SK-N-SH (cell line): ENCODE measurements around the gene CAMSAP1. TPM values are rescaled to one million over a fixed set of nuclear protein-coding genes. Genes with fewer than 3 reads are reported as not detected.

Experiments used
- CTCF ChIA-PET: fragments of 300-600, 350-600 bp; formaldehyde crosslinking; extraction: SDS; loops from one replicate; lab custom pipeline; 2021; lab: Yijun Ruan, JAX
- POLR2A ChIA-PET: fragments of 350-600 bp; sonication (Branson Sonifier 250); formaldehyde crosslinking; extraction: SDS; loops from one replicate; lab custom pipeline; 2020; ENCODE audit warnings: antibody characterized with exemption, inconsistent platforms; lab: Yijun Ruan, JAX
- DNase-seq: peaks from one replicate; pipeline ENCODE4 v3.0.0; 2012
- H2AFZ ChIP-seq: fragments of 200-600 bp; sonication (generic); 2 replicates; pipeline ENCODE4 v1.8.1; 2016; ENCODE audit warnings: antibody characterized with exemption, mild to moderate bottlenecking, low read depth
- H3F3A ChIP-seq: fragments of 200-600 bp; sonication (generic); replicated peaks from 2 replicates; pipeline ENCODE3; 2016; ENCODE audit warnings: antibody characterized with exemption, mild to moderate bottlenecking; ENCODE audit not compliant: insufficient read depth
- H3K27ac ChIP-seq, 2 experiments: fragments of 200-500 bp in 1 of 2; fragments of 200-600 bp in 1 of 2; sonication (Bioruptor generic) in 1 of 2; sonication (generic), shearing (Covaris generic) in 1 of 2; 2 replicates each; pipeline versions ENCODE4 v1.5.1 to v1.6.1; 2014 to 2016; ENCODE audit warnings: low read depth in 2 of 2, inconsistent platforms in 1 of 2, low read length in 1 of 2, mild to moderate bottlenecking in 1 of 2, mixed read lengths in 1 of 2
- H3K27me3 ChIP-seq: fragments of 200-600 bp; sonication (generic), shearing (Covaris generic); 2 replicates; pipeline ENCODE4 v1.6.1; 2016; ENCODE audit warnings: mixed run types; ENCODE audit not compliant: insufficient read depth
- H3K36me3 ChIP-seq, 2 experiments: fragments of 200-500 bp in 1 of 2; fragments of 200-600 bp in 1 of 2; sonication (Bioruptor generic) in 1 of 2; sonication (generic) in 1 of 2; replicated peaks in 1 of 2; 2 replicates each; pipeline versions ENCODE3 to v1.5.1; 2014 to 2016; ENCODE audit warnings: low read length in 1 of 2, mild to moderate bottlenecking in 1 of 2; ENCODE audit not compliant: insufficient read depth in 2 of 2, control insufficient read depth in 1 of 2
- H3K4me1 ChIP-seq, 2 experiments: fragments of 200-500 bp in 1 of 2; fragments of 200-600 bp in 1 of 2; sonication (Bioruptor generic) in 1 of 2; sonication (generic), shearing (Covaris generic) in 1 of 2; 2 replicates each; pipeline versions ENCODE4 v1.5.1 to v1.6.1; 2014 to 2016; ENCODE audit warnings: low read depth in 1 of 2, low read length in 1 of 2, mixed run types in 1 of 2; ENCODE audit not compliant: insufficient read depth in 2 of 2, control insufficient read depth in 1 of 2
- H3K4me2 ChIP-seq: fragments of 200-600 bp; sonication (generic), shearing (Covaris generic); 2 replicates; pipeline ENCODE4 v1.6.1; 2017; ENCODE audit warnings: mixed run types
- H3K4me3 ChIP-seq, 2 experiments: fragments of 200-500 bp in 1 of 2; fragments of 200-600 bp in 1 of 2; sonication (Bioruptor generic) in 1 of 2; sonication (generic), shearing (Covaris generic) in 1 of 2; 2 replicates each; pipeline versions ENCODE4 v1.5.1 to v1.8.1; 2014 to 2016; ENCODE audit warnings: low read depth in 2 of 2, inconsistent platforms in 1 of 2, low read length in 1 of 2, mild to moderate bottlenecking in 1 of 2, mixed read lengths in 1 of 2, moderate library complexity in 1 of 2
- H3K79me2 ChIP-seq: fragments of 200-600 bp; sonication (generic); 2 replicates; pipeline ENCODE4 v1.8.1; 2017; ENCODE audit warnings: mild to moderate bottlenecking; ENCODE audit not compliant: insufficient read depth
- H3K9ac ChIP-seq: fragments of 200-600 bp; sonication (generic); 2 replicates; pipeline ENCODE4 v1.6.1; 2017; ENCODE audit warnings: mixed run types
- H3K9me2 ChIP-seq: fragments of 200-600 bp; sonication (generic); 2 replicates; pipeline ENCODE4 v1.6.1; 2017; ENCODE audit warnings: mixed run types
- H3K9me3 ChIP-seq: fragments of 200-600 bp; sonication (generic); 2 replicates; pipeline ENCODE4 v1.6.1; 2017; ENCODE audit warnings: mixed run types, mild to moderate bottlenecking, moderate library complexity
- H4K20me1 ChIP-seq: fragments of 200-600 bp; sonication (generic); 2 replicates; pipeline ENCODE4 v1.6.1; 2017; ENCODE audit warnings: mild to moderate bottlenecking, mixed run types; ENCODE audit not compliant: insufficient read depth
- CHD2 ChIP-seq: fragments of 150-350 bp; IDR thresholded peaks from 2 replicates; pipeline ENCODE4 v1.6.1; 2018; ENCODE audit warnings: low read length; ENCODE audit not compliant: partially characterized antibody
- CTCF ChIP-seq: fragments of 200-600 bp; sonication (generic); IDR thresholded peaks from 2 replicates; pipeline ENCODE4 v1.6.1; 2017; ENCODE audit warnings: antibody characterized with exemption, mild to moderate bottlenecking, moderate library complexity
- ELF1 ChIP-seq: IDR thresholded peaks from 2 replicates; pipeline ENCODE4 v1.4.0; 2012
- EP300 ChIP-seq, 2 experiments: IDR thresholded peaks; 2 replicates each; pipeline versions ENCODE4 v1.4.0 to v1.6.1; 2012; ENCODE audit warnings: borderline replicate concordance in 1 of 2, low read depth in 1 of 2, low read length in 1 of 2
- FOXJ3 ChIP-seq: sonication (generic); formaldehyde crosslinking; IDR thresholded peaks from 2 replicates; pipeline ENCODE4 v1.5.1; 2020; ENCODE audit warnings: mild to moderate bottlenecking, missing genetic modification reagents
- FOXM1 ChIP-seq: IDR thresholded peaks from 2 replicates; pipeline ENCODE4 v1.4.0; 2012; ENCODE audit warnings: low read depth, mild to moderate bottlenecking
- GATA2 ChIP-seq: sonication (generic); formaldehyde crosslinking; IDR thresholded peaks from 2 replicates; pipeline ENCODE4 v1.5.0; 2020; ENCODE audit warnings: mild to moderate bottlenecking, missing genetic modification reagents
- IRF3 ChIP-seq: fragments of 150-350 bp; IDR thresholded peaks from 2 replicates; pipeline ENCODE4 v1.6.1; 2016; ENCODE audit warnings: mild to moderate bottlenecking, low read depth, low read length
- JUND ChIP-seq: IDR thresholded peaks from 2 replicates; pipeline ENCODE4 v1.4.0; 2012
- MAX ChIP-seq: IDR thresholded peaks from 2 replicates; pipeline ENCODE4 v1.4.0; 2012; ENCODE audit warnings: low read depth
- MEF2A ChIP-seq: IDR thresholded peaks from 2 replicates; pipeline ENCODE4 v1.4.0; 2012; ENCODE audit warnings: low read depth, borderline replicate concordance
- MXI1 ChIP-seq: IDR thresholded peaks from 2 replicates; pipeline ENCODE4 v1.6.1; 2012; ENCODE audit warnings: mild to moderate bottlenecking, low read depth, low read length, improper control_type of control experiment
- NFIC ChIP-seq: IDR thresholded peaks from 2 replicates; pipeline ENCODE4 v1.4.0; 2012; ENCODE audit warnings: borderline replicate concordance
- NRF1 ChIP-seq: IDR thresholded peaks from 2 replicates; pipeline ENCODE4 v1.6.1; 2012; ENCODE audit warnings: low read depth, mild to moderate bottlenecking, low read length
- POLR2AphosphoS5 ChIP-seq: IDR thresholded peaks from 2 replicates; pipeline ENCODE4 v1.6.1; 2012; ENCODE audit warnings: low read depth, low read length
- RAD21 ChIP-seq: IDR thresholded peaks from 2 replicates; pipeline ENCODE4 v1.6.1; 2012; ENCODE audit warnings: mild to moderate bottlenecking, low read length
- RCOR1 ChIP-seq: fragments of 150-350 bp; IDR thresholded peaks from 2 replicates; pipeline ENCODE4 v1.6.1; 2017; ENCODE audit warnings: antibody characterized with exemption, low read length
- RXRA ChIP-seq: IDR thresholded peaks from 2 replicates; pipeline ENCODE4 v1.4.0; 2012; ENCODE audit warnings: low read depth, mild to moderate bottlenecking, borderline replicate concordance
- SIN3A ChIP-seq: IDR thresholded peaks from 2 replicates; pipeline ENCODE4 v1.6.1; 2012; ENCODE audit warnings: low read depth, mild to moderate bottlenecking, low read length, moderate library complexity, borderline replicate concordance
- SMC3 ChIP-seq: IDR thresholded peaks from 2 replicates; pipeline ENCODE4 v1.6.1; 2012; ENCODE audit warnings: low read depth, low read length, improper control_type of control experiment
- TCF12 ChIP-seq: IDR thresholded peaks from 2 replicates; pipeline ENCODE4 v1.4.0; 2012
- TEAD4 ChIP-seq: IDR thresholded peaks from 2 replicates; pipeline ENCODE4 v1.4.0; 2012; ENCODE audit warnings: mild to moderate bottlenecking, borderline replicate concordance; ENCODE audit not compliant: insufficient read depth
- YY1 ChIP-seq: IDR thresholded peaks from 2 replicates; pipeline ENCODE4 v1.4.0; 2012; ENCODE audit warnings: low read depth, mild to moderate bottlenecking
- WGBS: methylation state at CpG from one replicate; pipeline ENCODE4 v1.1.6; 2017; ENCODE audit warnings: low lambda C conversion rate; 5-methylcytosine and 5-hydroxymethylcytosine counted together
- polyA plus RNA-seq, 3 experiments: library from polyadenylated mRNA; depleted of rRNA; stranded (reverse); fragments of >200 nt; gene quantifications; 2 replicates each; pipeline ENCODE4 v1.2.3, GENCODE V29; 2012

Gene CAMSAP1
- polyA plus RNA-seq, 1 of the 3 experiments (the other 2 are of a cell fraction) = 8.9 TPM

- no peaks in the 10 kb centered on the region for H3F3A ChIP-seq
- no peaks in the 10 kb centered on the region for H3K9me2 ChIP-seq
- ChIA-PET CTCF (interaction anchor here (1.9 kb wide), 1 partner anchor 37 kb away, joined by 5 read pairs; no protein-coding TSS in a partner anchor), POLR2A (no interaction called here)
- no peak overlapping the region for H2AFZ ChIP-seq
- H3K36me3 ChIP-seq = peaks cover 30 to 32% of the 10 kb centered on the region in 2 experiments
- no peak overlapping the region for H3K4me2 ChIP-seq
- peaks cover 14% of the 10 kb centered on the region; the same call in 1 of the 2 replicates for H4K20me1 ChIP-seq
- no peaks in the 10 kb centered on the region for H3K27me3 ChIP-seq
- no peaks in the 10 kb centered on the region for H3K4me1 ChIP-seq
- peaks cover 56% of the 10 kb centered on the region for H3K79me2 ChIP-seq
- TF ChIP-seq ELF1 = no peak
- TF ChIP-seq MAX = no peak
- TF ChIP-seq POLR2AphosphoS5 = no peak
- TF ChIP-seq RCOR1 = no peak
- TF ChIP-seq YY1 = no peak
- TF ChIP-seq CTCF = no peak
- TF ChIP-seq RAD21 = no peak
- no peak for TF ChIP-seq EP300 (IDR thresholded peaks at IDR 0.05; ENCODE audit: borderline replicate concordance in 1 of 2, low read depth in 1 of 2, low read length in 1 of 2)
- no peak for TF ChIP-seq CHD2
- TF ChIP-seq FOXM1 = no peak
- TF ChIP-seq IRF3 = no peak
- TF ChIP-seq MXI1 = no peak
- no peak for TF ChIP-seq JUND
- TF ChIP-seq GATA2 (CRISPR knock-in tag) = no peak
- no peak for TF ChIP-seq RXRA
- TF ChIP-seq NFIC = no peak
- no peaks in the 10 kb centered on the region for H3K9me3 ChIP-seq
- no peak overlapping the region for H3K9ac ChIP-seq
- DNase-seq = no peak
- H3K27ac ChIP-seq = no peak overlapping the region
- WGBS = 98% methylated on average over 12 of the region's 12 CpGs
- H3K4me3 ChIP-seq = no peak overlapping the region
These were observed 80.0 kb downstream of the CAMSAP1 start for GRCh38 chr9:135827301-135827700.

- H3K9me2 ChIP-seq = no peaks in the 10 kb centered on the region
- H3K4me3 ChIP-seq = no peak overlapping the region
- no peaks in the 10 kb centered on the region for H3K9me3 ChIP-seq
- no peak overlapping the region for H3K4me2 ChIP-seq
- H3K36me3 ChIP-seq = peaks cover 32 to 41% of the 10 kb centered on the region in 2 experiments
- POLR2A ChIA-PET = no interaction called here
- 0 out of 2 replicates have a peak, but pooled peaks cover 9% of the 10 kb centered on the region for H4K20me1 ChIP-seq
- peaks cover 45% of the 10 kb centered on the region; the same call in 1 of the 2 replicates for H3K79me2 ChIP-seq
- H3F3A ChIP-seq = no peaks in the 10 kb centered on the region
- DNase-seq = no peak
- H3K9ac ChIP-seq = no peak overlapping the region
- no peaks in the 10 kb centered on the region for H3K4me1 ChIP-seq
- CTCF ChIA-PET = no interaction called here
- H2AFZ ChIP-seq = no peak overlapping the region
- 93% methylated on average over 8 of the region's 14 CpGs for WGBS
- no peaks in the 10 kb centered on the region for H3K27me3 ChIP-seq
- no peak overlapping the region for H3K27ac ChIP-seq
- no peak for TF ChIP-seq CTCF
- TF ChIP-seq SIN3A = no peak
- TF ChIP-seq YY1 = no peak
- TF ChIP-seq GATA2 (CRISPR knock-in tag) = no peak
- TF ChIP-seq TCF12 = no peak
- no peak for TF ChIP-seq MEF2A
- TF ChIP-seq TEAD4 = no peak
- no peak for TF ChIP-seq NRF1
- no peak for TF ChIP-seq POLR2AphosphoS5
- no peak for TF ChIP-seq FOXJ3 (CRISPR knock-in tag)
- no peak for TF ChIP-seq IRF3
- no peak for TF ChIP-seq RXRA
- TF ChIP-seq JUND = no peak
- no peak for TF ChIP-seq SMC3
- no peak for TF ChIP-seq MAX
These were observed 81.2 kb downstream of the CAMSAP1 start for GRCh38 chr9:135826188-135826545.
